NCI-H2227 treated with DMSO at 0.1 percent for 48 hours (cell line): ENCODE results near the gene CT45A2.
"Not testable (repeated sequence)": the region's sequence is repeated elsewhere in the genome, so short reads cannot be mapped to it uniquely, and the experiment has no call there.

ENCODE experiments used
- DNase-seq: peaks from one replicate; lab custom pipeline; 2025; lab: John Stamatoyannopoulos, UW

CT45A2 gene

GRCh38 chrX:135819912-135820311 lies at the start of gene CT45A2:
TSS of gene CT45A2 (minus strand) at chrX:135820012. CDS start at chrX:135816265, 3,747 bp downstream.
- DNase-seq = not testable (repeated sequence)

- DNase-seq = not testable (repeated sequence)
Observed at GRCh38 chrX:135854438-135854837, 34.6 kb upstream of the CT45A2 start, which contains the start of gene CT45A8. TSS of gene CT45A8 (minus strand) at chrX:135854538. CDS start at chrX:135850783, 3,755 bp downstream.

GRCh38 chrX:135837180-135837579 lies 17.4 kb upstream of the CT45A2 start, which contains the start of gene CT45A7:
TSS of gene CT45A7 (minus strand) at chrX:135837280. CDS start at chrX:135833533, 3,747 bp downstream.
- not testable (repeated sequence) for DNase-seq

GRCh38 chrX:135802687-135803086 lies 17.1 kb downstream of the CT45A2 start, which contains the start of gene CT45A6:
TSS of gene CT45A6 (minus strand) at chrX:135802787. CDS start at chrX:135798993, 3,794 bp downstream.
- DNase-seq = not testable (repeated sequence)

- DNase-seq = not testable (repeated sequence)
Observed at GRCh38 chrX:135785403-135785802, 34.4 kb downstream of the CT45A2 start, which contains the start of gene CT45A5. TSS of gene CT45A5 (minus strand) at chrX:135785503. CDS start at chrX:135781729, 3,774 bp downstream.

- not testable (repeated sequence) for DNase-seq
Observed at GRCh38 chrX:135768091-135768490, 51.7 kb downstream of the CT45A2 start, which contains the start of gene CT45A3. TSS of gene CT45A3 (minus strand) at chrX:135768191. CDS start at chrX:135764444, 3,747 bp downstream.
